Putamen (tissue), 1 donor: ENCODE data around the gene LDLRAD3.

Source experiments
- DNase-seq: peaks from one replicate; pipeline ENCODE4 v3.0.0-alpha.2; 2016; ENCODE audit warnings: low spot score

The LDLRAD3 gene

DNA sequence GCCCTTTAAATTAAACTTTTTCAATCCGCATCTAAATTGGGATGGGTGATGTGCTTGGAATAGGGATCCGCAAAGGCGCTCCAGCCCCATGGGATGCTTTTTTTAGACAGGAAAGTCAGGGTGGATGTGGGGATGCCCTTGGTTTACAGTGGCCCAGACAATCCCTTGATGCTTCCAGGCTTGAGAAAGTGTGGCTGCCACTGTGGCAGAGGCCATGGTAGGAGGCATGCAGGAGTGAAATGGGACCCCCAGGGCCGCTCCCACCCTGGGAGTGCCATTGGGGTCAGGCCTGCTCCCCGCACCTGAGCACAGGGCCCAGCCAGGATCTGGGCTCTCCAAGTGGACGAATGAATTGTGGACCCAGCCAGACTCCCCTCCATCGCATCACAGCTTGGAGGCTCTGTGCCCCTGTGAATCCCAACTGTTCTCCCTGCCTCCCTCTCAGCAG lies 269.6 kb downstream of the LDLRAD3 start:
- no peak for DNase-seq

DNA sequence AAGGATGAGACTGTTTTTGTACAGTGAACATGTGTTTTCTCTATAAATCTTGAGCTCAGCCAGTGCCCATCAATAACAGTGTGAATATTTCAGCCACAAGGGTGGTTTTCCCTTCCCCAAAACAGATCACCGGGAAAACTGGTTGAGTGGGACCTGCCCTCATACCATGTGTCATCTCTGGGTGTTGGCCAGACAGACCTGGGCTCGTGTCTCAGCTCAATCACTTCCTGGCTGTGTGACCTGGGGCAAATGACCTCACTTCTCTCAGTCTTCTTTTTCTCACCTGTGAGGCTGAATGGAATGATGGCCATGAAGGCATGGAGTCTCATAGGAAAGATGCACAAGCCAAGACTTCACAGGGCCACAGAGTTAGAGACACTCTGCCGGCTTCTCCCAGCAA lies 270.6 kb downstream of the LDLRAD3 start:
- no peak for DNase-seq

- DNase-seq: no peak
These were observed 271.3 kb downstream of the LDLRAD3 start for GRCh38 chr11:36214976-36215692.

- no peak for DNase-seq
These were observed 271.8 kb downstream of the LDLRAD3 start for GRCh38 chr11:36215693-36216060.

GRCh38 chr11:36216061-36216615 lies 272.3 kb downstream of the LDLRAD3 start:
- DNase-seq: no peak

- DNase-seq: no peak
These were observed 274.5 kb downstream of the LDLRAD3 start for GRCh38 chr11:36218283-36218921.

GRCh38 chr11:36219996-36220395 lies 276.1 kb downstream of the LDLRAD3 start:
- DNase-seq: no peak

- DNase-seq: no peak
These were observed 279.2 kb downstream of the LDLRAD3 start for GRCh38 chr11:36222831-36223635.

DNA sequence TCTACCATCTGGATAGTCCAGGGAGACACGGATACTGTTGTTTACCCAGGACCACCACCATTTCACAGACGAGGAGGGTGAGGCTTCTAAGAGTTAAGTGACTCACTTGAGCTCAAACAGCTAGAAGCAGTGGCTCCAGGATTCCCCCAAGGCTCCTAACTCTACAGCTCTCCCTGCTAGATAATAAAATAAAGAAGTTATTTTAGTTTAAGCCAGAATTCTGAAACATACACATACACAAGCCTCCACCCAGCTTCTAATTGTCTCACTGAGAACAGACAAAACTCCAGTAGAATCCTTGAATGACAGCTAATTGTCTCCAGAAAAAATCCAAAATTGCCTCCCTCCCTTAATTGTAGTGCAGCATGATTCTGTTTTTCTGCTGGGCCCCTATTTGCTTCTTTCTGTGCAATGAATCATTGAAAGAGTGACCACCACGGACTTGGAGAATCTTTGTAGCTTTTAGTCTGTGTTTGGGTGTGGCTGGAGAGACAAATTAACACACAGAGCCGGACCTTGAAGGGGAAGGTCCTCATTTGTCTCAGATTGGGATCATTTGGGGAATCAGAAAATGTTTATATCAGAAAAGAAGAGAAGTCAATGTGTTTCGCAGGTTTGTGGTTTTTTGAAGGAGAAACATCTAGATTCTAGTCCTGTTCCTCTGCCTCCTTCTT lies 280.5 kb downstream of the LDLRAD3 start:
- no peak for DNase-seq

DNA sequence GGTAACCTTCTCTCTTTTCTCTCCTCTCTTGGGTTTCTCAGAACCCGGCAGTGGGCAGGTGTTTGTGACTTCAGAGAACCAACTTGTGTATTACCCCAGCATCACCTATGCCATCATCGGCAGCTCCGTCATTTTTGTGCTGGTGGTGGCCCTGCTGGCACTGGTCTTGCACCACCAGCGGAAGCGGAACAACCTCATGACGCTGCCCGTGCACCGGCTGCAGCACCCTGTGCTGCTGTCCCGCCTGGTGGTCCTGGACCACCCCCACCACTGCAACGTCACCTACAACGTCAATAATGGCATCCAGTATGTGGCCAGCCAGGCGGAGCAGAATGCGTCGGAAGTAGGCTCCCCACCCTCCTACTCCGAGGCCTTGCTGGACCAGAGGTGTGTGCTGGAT lies 283.2 kb downstream of the LDLRAD3 start:
- no peak for DNase-seq

- DNase-seq: no peak
These were observed 284.8 kb downstream of the LDLRAD3 start for GRCh38 chr11:36228689-36229088.

DNA sequence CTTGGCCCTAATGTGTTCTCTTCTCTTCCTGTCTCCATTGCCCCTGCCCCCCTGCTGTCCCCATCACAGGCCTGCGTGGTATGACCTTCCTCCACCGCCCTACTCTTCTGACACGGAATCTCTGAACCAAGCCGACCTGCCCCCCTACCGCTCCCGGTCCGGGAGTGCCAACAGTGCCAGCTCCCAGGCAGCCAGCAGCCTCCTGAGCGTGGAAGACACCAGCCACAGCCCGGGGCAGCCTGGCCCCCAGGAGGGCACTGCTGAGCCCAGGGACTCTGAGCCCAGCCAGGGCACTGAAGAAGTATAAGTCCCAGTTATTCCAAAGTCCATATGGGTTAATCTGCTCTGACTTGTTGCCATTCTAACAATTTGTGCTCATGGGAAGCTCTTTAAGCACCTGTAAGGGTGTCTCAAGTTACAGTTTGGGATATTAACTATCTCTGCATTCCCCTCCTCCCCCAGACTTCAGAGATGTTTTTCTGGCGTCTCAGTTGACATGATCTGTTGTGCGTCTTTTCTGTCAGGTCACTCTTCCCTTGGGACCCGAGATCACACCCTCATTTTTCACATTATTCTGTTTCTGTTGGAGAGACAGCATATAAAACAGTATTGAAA lies 285.3 kb downstream of the LDLRAD3 start:
- no peak for DNase-seq

DNA sequence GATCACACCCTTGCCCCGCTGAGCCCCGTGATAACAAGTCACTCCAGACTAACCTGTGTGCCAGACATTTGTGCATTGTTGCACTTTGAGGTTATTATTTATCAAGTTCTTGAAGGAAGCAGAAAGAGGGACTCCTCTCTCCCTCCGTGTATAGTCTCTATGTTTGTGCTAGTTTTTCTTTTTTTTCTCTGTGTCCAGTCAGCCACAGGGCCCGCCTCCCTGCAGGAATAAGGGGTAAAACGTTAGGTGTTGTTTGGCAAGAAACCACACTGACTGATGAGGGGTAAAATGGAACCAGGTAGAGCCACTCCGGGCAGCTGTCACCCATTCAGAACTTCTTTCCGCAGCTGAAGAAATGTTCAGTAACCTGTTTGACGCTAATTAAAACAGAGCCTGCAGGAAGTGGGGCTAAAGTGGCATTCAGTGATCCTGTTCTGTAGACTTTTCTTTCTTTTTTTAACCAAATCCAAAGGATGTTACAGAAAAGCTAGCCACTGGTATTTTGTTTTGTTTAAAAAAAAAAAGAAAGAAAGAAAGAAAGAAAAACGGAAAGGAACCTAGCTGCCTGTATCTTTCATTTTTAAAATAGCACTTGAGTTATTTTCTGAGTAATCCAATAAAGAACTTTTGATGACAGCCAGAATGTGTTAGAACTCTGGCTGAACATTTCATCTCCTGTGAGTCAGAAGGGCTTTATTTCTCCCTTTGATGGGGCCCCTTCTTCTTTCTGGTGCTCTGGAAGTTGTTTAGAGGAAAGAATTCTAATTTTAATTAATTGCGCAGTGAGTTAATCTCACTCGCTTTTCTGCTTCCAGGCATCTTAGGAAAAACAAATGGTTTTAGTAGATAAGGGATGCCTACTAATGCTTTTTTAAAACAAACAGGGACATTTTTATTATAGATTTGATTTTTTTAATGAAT lies 287.2 kb downstream of the LDLRAD3 start:
- no peak for DNase-seq

DNA sequence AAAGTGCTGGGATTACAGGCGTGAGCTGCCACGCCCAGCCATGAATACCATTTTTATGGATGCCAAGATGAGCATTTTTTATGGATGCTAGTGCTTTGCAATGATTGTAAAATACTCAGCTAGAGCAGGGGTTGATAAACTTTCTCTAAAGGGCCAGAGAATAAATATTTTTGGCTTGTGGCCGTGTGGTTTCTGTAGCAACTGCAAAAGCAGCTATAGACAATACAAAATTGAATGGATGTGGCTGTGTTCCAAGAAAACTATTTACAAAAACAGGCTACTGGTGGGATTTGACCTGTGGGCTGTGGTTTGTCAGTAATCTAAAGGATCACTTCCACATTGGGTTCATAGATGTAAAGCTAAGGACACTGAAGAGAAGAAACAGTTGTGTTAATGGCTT lies 289.3 kb downstream of the LDLRAD3 start:
- no peak for DNase-seq

GRCh38 chr11:36234825-36235224 lies 291.0 kb downstream of the LDLRAD3 start:
- no peak for DNase-seq

- no peak for DNase-seq
These were observed 291.9 kb downstream of the LDLRAD3 start for GRCh38 chr11:36235750-36236149.

GRCh38 chr11:36237391-36237790 lies 293.5 kb downstream of the LDLRAD3 start:
- DNase-seq: no peak

DNA sequence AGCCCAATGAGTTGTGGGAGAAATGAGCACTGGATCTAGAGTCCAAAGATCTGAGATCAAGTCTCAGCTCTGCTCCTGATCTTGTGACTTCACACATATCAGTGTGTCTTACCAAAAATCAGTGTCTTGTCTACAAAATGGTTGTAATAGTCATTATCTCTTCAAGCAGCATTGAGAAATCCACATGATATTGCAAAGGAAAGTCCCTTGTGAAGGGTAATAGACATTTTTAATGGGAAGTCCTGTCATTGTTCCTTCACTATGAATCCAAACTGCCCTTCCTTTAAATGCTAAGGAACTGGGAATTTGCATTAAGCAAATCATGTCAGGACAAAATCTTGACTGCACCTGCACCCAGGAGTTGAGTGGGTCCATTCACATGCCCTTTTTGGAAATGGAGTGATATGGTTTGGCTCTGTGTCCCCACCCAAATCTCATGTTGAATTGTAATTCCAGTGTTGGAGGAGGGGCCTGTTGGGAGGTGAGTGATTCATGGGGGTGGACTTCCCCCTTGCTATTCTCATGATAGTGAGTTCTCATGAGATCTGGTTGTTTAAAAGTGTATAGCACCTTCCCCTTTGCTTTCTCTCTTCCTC lies 294.3 kb downstream of the LDLRAD3 start:
- DNase-seq: no peak

DNA sequence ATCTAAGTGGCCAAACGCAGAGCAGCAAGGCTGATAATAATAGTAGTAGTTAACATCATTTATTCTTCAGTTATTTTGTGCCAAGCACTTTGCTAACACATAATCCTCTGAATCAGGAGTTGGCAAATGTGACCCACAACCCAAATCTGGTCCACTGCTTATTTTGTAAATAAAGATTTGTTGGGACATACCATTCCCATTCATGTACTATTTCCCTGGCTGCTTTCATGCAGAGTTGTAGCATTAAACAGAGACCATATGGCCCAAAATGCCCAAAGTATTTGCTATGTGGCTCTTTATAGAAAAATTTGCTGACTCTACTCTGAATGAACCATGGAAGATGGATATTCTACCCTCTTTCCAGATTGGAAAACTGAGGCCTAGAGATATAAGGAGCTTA lies 295.0 kb downstream of the LDLRAD3 start:
- no peak for DNase-seq

- DNase-seq: no peak
These were observed 295.8 kb downstream of the LDLRAD3 start for GRCh38 chr11:36239636-36240035.
